ENCODE measurements around the gene TMEM80. TPM values are rescaled to one million over a fixed set of nuclear protein-coding genes. Genes with fewer than 3 reads are reported as not detected.

TMEM80 gene
- total RNA-seq, 4 donors from 2014 or later = 3.2 to 22.3 (median 14.3) TPM

- ATAC-seq = no peak
- in situ Hi-C loops (cut with MboI; ENCODE audit: low sequenced_read_pairs in 4 of 4) = loop anchor here in 3 of 4 donors (25.0 kb wide), 1 partner anchor 140 kb away; the partner anchor contains the start of genes LMNTD2 (in 3 of the 3) and RASSF7 (in 3 of the 3)
- Histone ChIP-seq H3K4me3 (no peak overlapping the region), H3K27ac (no peak overlapping the region), H3K36me3 (peaks cover 0 to 25% of the 10 kb centered on the region in 2 donors), H3K27me3 (peaks cover 6 to 9% (median 7%) of the 10 kb centered on the region in 3 donors), H3K9me3 (no peaks in the 10 kb centered on the region), H3K4me1 (peaks cover 15 to 29% of the 10 kb centered on the region in 2 donors)
- TF ChIP-seq CTCF (IDR thresholded peaks at IDR 0.05 in 4 of 5, conservative IDR thresholded peaks at IDR 0.05 in 1 of 5) = no peak
- TF ChIP-seq POLR2A (IDR thresholded peaks at IDR 0.05) = no peak
- DNase-seq = peak in 1 of 2 donors; percentile 11
- intact Hi-C loops (cut with DNase I; ENCODE audit: low total_unique reads) = no loop called here
These were observed 6.3 kb downstream of the TMEM80 start for GRCh38 chr11:701741-702461.

GRCh38 chr11:702462-703461, 7.1 kb downstream of the TMEM80 start:
- peak in 1 of 2 donors; percentile 42 for DNase-seq
- in situ Hi-C loops (cut with MboI; ENCODE audit: low sequenced_read_pairs in 4 of 4) (loop anchor here in 3 of 4 donors (25.0 kb wide), 1 partner anchor 140 kb away; the partner anchor contains the start of genes LMNTD2 (in 3 of the 3) and RASSF7 (in 3 of the 3)), intact Hi-C loops (cut with DNase I; ENCODE audit: low total_unique reads) (no loop called here)
- Histone ChIP-seq H3K4me1 (peaks cover 7 to 28% of the 10 kb centered on the region in 2 donors), H3K27ac (peak overlapping the region in 2 of 4 donors; percentile 35 to 58), H3K27me3 (peaks cover 14 to 17% (median 16%) of the 10 kb centered on the region in 3 donors), H3K9me3 (no peaks in the 10 kb centered on the region), H3K36me3 (peaks cover 0 to 25% of the 10 kb centered on the region in 2 donors), H3K4me3 (no peak overlapping the region)
- no peak for TF ChIP-seq CTCF (IDR thresholded peaks at IDR 0.05 in 4 of 5, conservative IDR thresholded peaks at IDR 0.05 in 1 of 5)
- no peak for TF ChIP-seq POLR2A (IDR thresholded peaks at IDR 0.05)
- ATAC-seq = peak in 1 of 2 donors; percentile 1

- peaks cover 21 to 23% (median 22%) of the 10 kb centered on the region in 3 donors for H3K27me3 ChIP-seq
- H3K4me3 ChIP-seq = no peak overlapping the region
- peaks cover 0 to 21% of the 10 kb centered on the region in 2 donors for H3K4me1 ChIP-seq
- H3K9me3 ChIP-seq = no peaks in the 10 kb centered on the region
- intact Hi-C loops (cut with DNase I; ENCODE audit: low total_unique reads) (no loop called here), in situ Hi-C loops (cut with MboI; ENCODE audit: low sequenced_read_pairs in 4 of 4) (loop anchor here in 3 of 4 donors (25.0 kb wide), 1 partner anchor 141 kb away; the partner anchor contains the start of genes LMNTD2 (in 3 of the 3) and RASSF7 (in 3 of the 3))
- peaks cover 0 to 25% of the 10 kb centered on the region in 2 donors for H3K36me3 ChIP-seq
- ATAC-seq (no peak), DNase-seq (no peak)
- H3K27ac ChIP-seq = peak overlapping the region in 2 of 4 donors; percentile 35 to 58
- TF ChIP-seq POLR2A (IDR thresholded peaks at IDR 0.05) (no peak), CTCF (IDR thresholded peaks at IDR 0.05 in 4 of 5, conservative IDR thresholded peaks at IDR 0.05 in 1 of 5) (no peak)
These were observed 7.9 kb downstream of the TMEM80 start for GRCh38 chr11:703506-703905.

GRCh38 chr11:704228-704674, 8.6 kb downstream of the TMEM80 start:
- no peak overlapping the region for H3K27ac ChIP-seq
- in situ Hi-C loops (cut with MboI; ENCODE audit: low sequenced_read_pairs in 4 of 4) (loop anchor here in 3 of 4 donors (25.0 kb wide), 1 partner anchor 142 kb away; the partner anchor contains the start of genes LMNTD2 (in 3 of the 3) and RASSF7 (in 3 of the 3)), intact Hi-C loops (cut with DNase I; ENCODE audit: low total_unique reads) (no loop called here)
- TF ChIP-seq POLR2A (IDR thresholded peaks at IDR 0.05) = no peak
- TF ChIP-seq CTCF (IDR thresholded peaks at IDR 0.05 in 4 of 5, conservative IDR thresholded peaks at IDR 0.05 in 1 of 5) = no peak
- peaks cover 0 to 19% of the 10 kb centered on the region in 2 donors for H3K4me1 ChIP-seq
- peaks cover 0 to 25% of the 10 kb centered on the region in 2 donors for H3K36me3 ChIP-seq
- no peaks in the 10 kb centered on the region for H3K9me3 ChIP-seq
- DNase-seq = peak in 1 of 2 donors; percentile 11
- peaks cover 23 to 26% (median 23%) of the 10 kb centered on the region in 3 donors for H3K27me3 ChIP-seq
- no peak for ATAC-seq
- no peak overlapping the region for H3K4me3 ChIP-seq
